GM10248 (cell line): ENCODE results near the gene MLXIP.
A peak's percentile ranks its signal among the peaks of the same experiment; 100 is the strongest.

Source experiments
- CTCF ChIA-PET: fragments of 300-600 bp; sonication (Branson Sonifier 250); formaldehyde crosslinking; extraction: SDS; loops from one replicate; lab custom pipeline; 2021; ENCODE audit warnings: antibody characterized with exemption; lab: Yijun Ruan, JAX
- POLR2A ChIA-PET: fragments of 350-650 bp; sonication (Branson Sonifier 250); formaldehyde crosslinking; extraction: SDS; loops from one replicate; lab custom pipeline; 2020; ENCODE audit warnings: antibody characterized with exemption; lab: Yijun Ruan, JAX
- DNase-seq: peaks from one replicate; pipeline ENCODE4 v3.0.0; 2012; ENCODE audit errors: extremely low spot score
- TF ChIP-seq, protein P1 (sequence below): IDR thresholded peaks from 2 replicates; pipeline ENCODE4 v1.5.1; 2012; ENCODE audit warnings: mild to moderate bottlenecking, low read depth; ENCODE audit errors: extremely low read depth, missing control alignments, control extremely low read depth

The MLXIP gene

DNA sequence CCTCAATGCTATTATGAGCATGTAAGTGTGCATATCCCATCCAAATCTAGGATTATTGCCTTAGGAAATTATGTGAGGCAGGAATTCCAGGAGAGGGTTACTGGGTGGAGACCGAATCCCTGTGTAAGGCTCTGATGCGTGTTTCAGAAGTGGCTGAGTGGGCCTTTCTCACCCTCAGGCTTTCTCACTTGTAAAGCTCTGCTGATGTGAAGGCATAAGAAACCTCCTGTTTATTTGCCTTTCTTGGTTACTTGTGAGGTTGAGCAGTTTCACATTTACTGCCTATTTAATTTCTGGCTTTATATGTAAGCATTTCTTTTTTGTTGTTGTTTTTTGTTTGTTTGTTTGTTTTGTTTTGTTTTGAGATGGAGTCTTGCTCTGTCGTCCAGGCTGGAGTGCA is 84.4 kb downstream of the MLXIP start:
- TF ChIP-seq, protein P1, sequence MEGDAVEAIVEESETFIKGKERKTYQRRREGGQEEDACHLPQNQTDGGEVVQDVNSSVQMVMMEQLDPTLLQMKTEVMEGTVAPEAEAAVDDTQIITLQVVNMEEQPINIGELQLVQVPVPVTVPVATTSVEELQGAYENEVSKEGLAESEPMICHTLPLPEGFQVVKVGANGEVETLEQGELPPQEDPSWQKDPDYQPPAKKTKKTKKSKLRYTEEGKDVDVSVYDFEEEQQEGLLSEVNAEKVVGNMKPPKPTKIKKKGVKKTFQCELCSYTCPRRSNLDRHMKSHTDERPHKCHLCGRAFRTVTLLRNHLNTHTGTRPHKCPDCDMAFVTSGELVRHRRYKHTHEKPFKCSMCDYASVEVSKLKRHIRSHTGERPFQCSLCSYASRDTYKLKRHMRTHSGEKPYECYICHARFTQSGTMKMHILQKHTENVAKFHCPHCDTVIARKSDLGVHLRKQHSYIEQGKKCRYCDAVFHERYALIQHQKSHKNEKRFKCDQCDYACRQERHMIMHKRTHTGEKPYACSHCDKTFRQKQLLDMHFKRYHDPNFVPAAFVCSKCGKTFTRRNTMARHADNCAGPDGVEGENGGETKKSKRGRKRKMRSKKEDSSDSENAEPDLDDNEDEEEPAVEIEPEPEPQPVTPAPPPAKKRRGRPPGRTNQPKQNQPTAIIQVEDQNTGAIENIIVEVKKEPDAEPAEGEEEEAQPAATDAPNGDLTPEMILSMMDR: no peak
- CTCF ChIA-PET: no interaction called here
- POLR2A ChIA-PET: no interaction called here
- DNase-seq: no peak

DNA sequence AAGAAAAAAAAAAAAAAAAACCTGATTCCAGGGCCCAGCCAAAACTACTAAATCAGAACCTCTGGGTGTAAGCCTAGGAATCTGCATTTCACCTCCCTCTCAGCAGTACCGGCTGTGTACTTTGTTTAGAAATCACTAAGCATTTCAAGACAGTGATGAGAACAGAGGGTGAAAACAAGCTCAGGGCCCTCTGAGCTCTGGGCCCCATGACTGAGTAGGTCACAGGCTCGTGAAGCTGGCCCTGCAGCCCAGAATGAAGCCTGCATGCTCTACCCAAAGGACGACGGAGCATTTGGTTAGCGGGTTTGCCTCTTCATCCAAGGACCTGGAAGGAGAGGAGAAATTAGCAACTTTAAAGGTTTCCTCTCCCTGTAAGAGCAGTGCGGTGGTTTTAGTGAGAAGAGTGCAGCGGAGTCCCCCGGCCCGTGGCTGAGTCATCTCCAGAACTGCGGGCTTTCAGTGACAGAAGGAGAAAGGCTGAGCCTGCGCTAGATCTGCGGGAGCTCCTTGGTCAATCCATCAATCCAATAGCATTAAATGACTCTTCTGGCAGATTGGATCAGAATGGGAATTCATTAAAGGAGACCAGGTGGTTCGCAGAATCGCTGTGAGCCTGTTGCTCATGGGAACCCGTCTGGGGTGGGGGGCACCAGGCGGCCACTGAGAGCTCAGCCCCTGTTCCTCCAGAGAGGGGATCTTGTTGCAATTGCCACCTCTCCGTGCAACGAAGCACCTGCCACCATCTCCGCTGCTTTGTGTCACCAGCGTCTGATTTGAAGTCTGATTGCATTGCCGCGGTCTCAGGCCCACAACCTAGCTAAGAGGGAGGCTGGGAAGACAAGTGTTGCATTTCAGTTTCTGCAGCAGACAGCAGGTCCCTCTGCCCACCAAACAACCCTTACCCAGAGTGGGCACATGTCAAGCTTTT is 88.1 kb downstream of the MLXIP start:
- POLR2A ChIA-PET: interaction anchor here (0.7 kb wide), 2 partner anchors 113 to 668 kb away, joined by 5 to 6 read pairs; no protein-coding TSS in a partner anchor
- TF ChIP-seq, protein P1: no peak
- DNase-seq: peak; percentile 68
- CTCF ChIA-PET: interaction anchor here (0.9 to 2.6 kb wide), 8 partner anchors 9 to 372 kb away, joined by 3 to 21 read pairs (median 4); partner anchors contain the start of gene LRRC43

DNA sequence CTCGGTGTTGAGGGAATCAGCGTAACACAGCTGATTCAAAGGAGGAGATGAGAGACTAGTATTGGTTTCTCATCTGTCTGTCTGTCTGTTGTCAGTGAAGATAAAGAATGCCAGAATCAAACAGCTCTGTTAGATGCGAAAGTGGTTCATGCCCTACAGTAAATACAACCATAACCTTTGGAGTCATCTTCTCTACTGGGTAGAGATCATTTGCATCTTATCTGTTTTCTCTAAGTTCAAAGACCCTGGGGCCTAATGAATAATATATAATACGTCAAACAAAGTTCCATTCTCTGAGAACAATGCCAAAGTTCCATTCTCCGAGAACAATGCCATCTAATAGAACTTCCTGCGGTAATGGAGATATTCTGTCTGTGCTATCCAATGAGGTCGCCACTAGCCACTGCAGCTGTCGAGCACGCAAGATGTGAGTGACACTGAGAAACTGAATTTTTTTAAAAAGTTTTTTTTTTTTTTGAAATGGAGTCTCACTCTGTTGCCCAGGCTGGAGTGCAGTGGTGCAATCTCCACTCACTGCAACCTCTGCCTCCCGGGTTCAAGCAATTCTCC is 88.9 kb downstream of the MLXIP start:
- ChIA-PET POLR2A (no interaction called here), CTCF (interaction anchor here (0.9 to 2.6 kb wide), 7 partner anchors 9 to 373 kb away, joined by 3 to 21 read pairs (median 4); partner anchors contain the start of gene LRRC43)
- no peak for DNase-seq
- TF ChIP-seq, protein P1: no peak

DNA sequence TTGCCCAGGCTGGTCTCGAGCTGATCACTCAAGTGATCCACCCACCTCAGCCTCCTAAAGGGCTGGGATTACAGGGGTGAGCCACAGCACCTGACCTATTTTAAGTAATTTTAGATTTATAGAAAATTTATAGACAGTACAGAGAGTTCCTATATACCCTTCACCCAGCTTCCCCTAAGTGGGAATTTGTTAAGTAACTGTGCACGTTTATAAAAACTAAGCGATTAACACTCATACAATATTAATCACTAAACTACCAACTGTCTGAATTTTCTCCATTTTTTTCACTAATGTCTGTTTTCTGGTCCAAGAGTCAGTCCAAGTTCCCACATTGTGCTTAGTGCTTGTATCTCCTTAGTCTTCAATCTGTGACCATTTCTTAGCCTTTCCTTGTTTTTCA is 89.9 kb downstream of the MLXIP start:
- TF ChIP-seq, protein P1: no peak
- no peak for DNase-seq
- POLR2A ChIA-PET: no interaction called here
- CTCF ChIA-PET: interaction anchor here (2.6 kb wide), 1 partner anchor 23 kb away, joined by 21 read pairs; no protein-coding TSS in a partner anchor

DNA sequence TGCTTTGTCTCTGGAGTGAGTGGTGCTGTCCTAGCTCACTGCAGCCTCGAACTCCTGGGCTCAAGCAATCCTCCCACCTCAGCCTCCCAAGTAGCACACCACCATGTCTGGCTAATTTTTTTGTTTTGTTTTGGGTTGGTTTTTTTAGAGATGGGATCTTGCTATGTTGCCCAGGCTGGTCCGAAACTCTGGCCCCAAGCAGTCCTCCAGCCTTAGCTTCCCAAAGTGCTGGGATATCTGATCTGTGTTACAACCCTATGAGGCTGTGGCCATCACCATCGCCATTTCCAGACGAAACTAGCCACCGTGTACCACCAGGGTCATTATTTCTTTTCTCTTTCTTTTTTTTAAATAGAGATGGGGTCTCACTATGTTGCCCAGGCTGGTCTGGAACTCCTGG is 92.8 kb downstream of the MLXIP start:
- no peak for DNase-seq
- TF ChIP-seq, protein P1: no peak
- ChIA-PET CTCF (interaction anchor here (1.7 to 1.8 kb wide), 2 partner anchors 19 to 41 kb away, joined by 6 to 7 read pairs; no protein-coding TSS in a partner anchor), POLR2A (no interaction called here)

DNA sequence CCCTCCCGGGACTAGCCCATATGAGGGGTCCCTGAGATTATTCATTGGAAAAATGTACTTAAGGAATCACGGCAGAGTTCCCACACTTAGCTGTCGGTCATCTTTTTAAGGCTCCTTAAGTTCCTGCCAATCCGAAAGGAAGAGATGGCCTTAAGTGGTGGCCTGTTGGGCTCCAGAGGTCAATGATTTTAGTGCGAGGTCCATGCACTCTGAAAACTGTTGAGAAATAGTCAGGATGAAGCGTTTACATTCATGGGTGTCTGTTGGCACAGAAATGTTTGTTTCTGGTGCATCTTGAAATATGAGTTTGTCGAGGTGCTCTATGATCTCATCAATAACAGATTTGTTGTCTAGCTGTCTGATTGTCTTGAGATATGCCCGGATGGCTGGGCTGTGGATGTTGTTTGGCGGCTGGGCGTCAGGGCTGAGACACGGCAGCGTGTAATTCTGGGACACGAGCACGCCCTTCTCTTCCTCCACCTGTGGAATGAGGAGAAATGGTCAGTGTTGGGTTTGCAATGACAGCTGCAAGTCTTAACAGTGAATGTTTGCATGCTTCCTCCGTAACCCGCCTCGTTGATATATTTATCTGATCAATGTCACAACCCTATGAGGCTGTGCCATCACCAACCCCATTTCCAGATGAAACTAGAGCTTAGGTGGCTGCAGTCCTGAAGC is 93.8 kb downstream of the MLXIP start:
- POLR2A ChIA-PET: no interaction called here
- TF ChIP-seq, protein P1: no peak
- no peak for DNase-seq
- CTCF ChIA-PET: interaction anchor here (1.2 to 1.8 kb wide), 4 partner anchors 17 to 49 kb away, joined by 4 to 7 read pairs (median 6); no protein-coding TSS in a partner anchor
